Esophagus muscularis mucosa (tissue), 3 donors: ENCODE results near the gene NOD1.

ENCODE experiments used
- CTCF ChIP-seq, 3 experiments: fragments of 200-600 bp in 2 of 3; fragments of 450-650 bp in 1 of 3; sonication (generic) in 2 of 3; IDR thresholded peaks; one replicate each; pipeline ENCODE4 v1.5.1; 2017 to 2019; ENCODE audit warnings: antibody characterized with exemption in 3 of 3, mild to moderate bottlenecking in 2 of 3, moderate library complexity in 1 of 3
- POLR2A ChIP-seq: fragments of 450-650 bp; IDR thresholded peaks from one replicate; pipeline ENCODE4 v1.6.1; 2017; ENCODE audit warnings: antibody characterized with exemption, moderate library complexity, mild to moderate bottlenecking, low read depth
- POLR2AphosphoS5 ChIP-seq, 2 donors: sonication (generic); formaldehyde crosslinking; IDR thresholded peaks; one replicate each; pipeline ENCODE4 v1.6.1; 2017; ENCODE audit warnings: antibody characterized with exemption in 2 of 2

- TF ChIP-seq CTCF (IDR thresholded peaks at IDR 0.05) = no peak
- TF ChIP-seq POLR2AphosphoS5 (IDR thresholded peaks at IDR 0.05) = no peak
- no peak for TF ChIP-seq POLR2A
These were observed 44.9 kb upstream of the NOD1 start for GRCh38 chr7:30523466-30523865.
